Pons (tissue), 1 donor: ENCODE data around the gene USP51.
"Not testable (repeated sequence)": the region's sequence is repeated elsewhere in the genome, so short reads cannot be mapped to it uniquely, and the experiment has no call there.

ENCODE experiments used
- DNase-seq: peaks from one replicate; pipeline ENCODE4 v3.0.0-alpha.2; 2016; ENCODE audit warnings: low spot score

Gene USP51

DNA sequence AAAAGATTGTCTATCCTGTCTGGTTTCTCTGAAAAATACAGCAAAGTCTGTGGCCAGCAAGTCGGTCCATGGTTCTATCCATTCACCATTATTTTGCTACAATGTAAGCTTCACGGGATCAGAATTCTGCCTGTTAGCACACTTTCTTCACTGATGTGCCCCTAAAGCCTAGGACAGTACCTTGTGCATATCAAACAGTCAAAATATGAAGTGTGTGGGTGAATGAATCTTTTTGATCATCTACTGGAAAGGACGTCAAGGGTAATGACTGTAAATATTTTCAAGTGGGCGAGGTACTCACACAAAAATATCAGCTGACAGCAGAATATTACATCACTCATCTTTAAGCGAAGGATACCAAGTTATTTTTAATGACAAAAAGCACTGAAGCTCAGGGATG is 24.5 kb downstream of the USP51 start:
- DNase-seq = not testable (repeated sequence)

DNA sequence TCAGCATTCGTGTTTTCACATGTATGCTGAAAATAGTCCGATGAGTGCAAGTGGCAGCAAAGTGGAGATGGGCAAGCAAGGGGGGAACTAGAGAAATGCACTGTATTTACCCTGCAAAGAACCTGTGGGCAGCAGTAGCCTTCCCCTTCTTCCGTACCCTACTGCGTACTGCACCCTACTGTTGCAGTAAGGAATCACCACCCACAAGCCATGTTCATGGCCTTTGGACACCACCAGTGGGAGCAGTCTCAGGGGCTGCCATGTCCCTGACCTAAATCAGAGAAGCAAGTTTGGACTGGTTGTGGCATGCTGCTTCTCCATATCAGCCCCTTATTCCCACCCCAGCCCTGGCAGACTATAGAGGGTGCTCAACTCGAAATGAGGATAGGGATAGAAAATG is 25.6 kb downstream of the USP51 start:
- not testable (repeated sequence) for DNase-seq

- DNase-seq = not testable (repeated sequence)
These were observed 29.7 kb downstream of the USP51 start for GRCh38 chrX:55459926-55460325.

GRCh38 chrX:55459426-55459825 is 30.2 kb downstream of the USP51 start:
- not testable (repeated sequence) for DNase-seq

DNA sequence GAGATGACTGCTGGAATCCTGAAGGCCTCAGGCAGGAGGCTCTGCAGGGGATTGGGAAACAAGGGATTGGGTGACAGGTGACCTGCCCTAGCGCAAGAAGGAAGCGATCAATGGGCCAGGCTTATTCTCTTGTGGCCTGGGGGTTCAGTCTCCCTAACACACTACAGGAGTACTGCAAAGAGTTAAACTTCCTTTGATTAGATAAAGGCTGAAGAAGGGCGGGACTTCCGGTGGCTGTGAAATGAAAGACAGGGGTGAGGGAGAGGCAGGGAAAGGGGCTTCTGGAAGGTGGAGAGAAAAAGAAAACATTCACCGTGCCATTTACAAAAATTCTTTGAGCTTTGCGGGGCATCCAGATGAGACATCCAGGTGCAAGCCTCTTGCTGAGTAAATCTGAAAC is 33.9 kb downstream of the USP51 start:
- not testable (repeated sequence) for DNase-seq

GRCh38 chrX:55452833-55453124 is 36.9 kb downstream of the USP51 start:
- peak; percentile 15 for DNase-seq

DNA sequence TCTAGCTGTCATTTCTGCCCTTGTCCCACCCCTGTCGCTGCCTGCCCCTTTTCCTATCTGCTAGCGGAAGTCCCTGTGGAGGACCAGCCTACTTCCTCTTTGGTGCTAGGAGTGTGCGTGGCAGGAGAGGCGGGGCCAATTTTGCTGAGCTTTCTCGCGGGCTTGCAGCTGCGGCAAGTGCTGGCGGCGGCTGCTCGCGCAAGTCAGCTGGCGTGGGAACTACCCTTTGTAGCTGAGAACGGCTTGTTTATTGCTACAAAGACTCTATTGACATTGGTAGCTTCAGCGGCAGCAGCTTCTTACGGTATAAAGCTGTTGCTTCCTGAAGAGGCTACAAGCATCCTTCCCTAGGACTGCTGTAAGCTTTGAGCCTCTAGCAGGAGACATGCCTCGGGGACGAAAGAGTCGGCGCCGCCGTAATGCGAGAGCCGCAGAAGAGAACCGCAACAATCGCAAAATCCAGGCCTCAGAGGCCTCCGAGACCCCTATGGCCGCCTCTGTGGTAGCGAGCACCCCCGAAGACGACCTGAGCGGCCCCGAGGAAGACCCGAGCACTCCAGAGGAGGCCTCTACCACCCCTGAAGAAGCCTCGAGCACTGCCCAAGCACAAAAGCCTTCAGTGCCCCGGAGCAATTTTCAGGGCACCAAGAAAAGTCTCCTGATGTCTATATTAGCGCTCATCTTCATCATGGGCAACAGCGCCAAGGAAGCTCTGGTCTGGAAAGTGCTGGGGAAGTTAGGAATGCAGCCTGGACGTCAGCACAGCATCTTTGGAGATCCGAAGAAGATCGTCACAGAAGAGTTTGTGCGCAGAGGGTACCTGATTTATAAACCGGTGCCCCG is 37.4 kb downstream of the USP51 start, which contains the start of gene MAGEH1:
Gene MAGEH1, plus strand, starts transcription at position 138 of the 843 bp plus-strand sequence. Its CDS starts 248 bp downstream, at position 386.
- DNase-seq = peak; percentile 94

DNA sequence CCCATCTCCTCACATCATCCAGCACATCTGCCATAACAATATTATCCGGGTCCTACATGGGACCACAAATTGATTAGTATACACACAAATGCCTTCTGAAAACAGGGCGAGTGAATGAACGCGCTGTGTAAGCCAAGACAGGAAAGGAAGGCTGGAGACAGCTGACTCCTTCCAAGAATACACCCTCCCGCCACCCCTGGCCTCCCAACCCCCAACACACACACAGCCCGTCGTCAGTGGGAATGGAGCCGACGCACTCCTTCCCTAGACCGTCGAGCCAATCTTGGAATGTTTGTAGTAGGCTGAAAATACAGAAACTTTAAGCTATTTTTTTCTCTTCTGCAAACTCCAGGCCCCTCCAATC is 38.0 kb downstream of the USP51 start:
- DNase-seq = no peak

GRCh38 chrX:55451141-55451540 is 38.5 kb downstream of the USP51 start:
- DNase-seq = no peak

- peak; percentile 26 for DNase-seq
These were observed 39.4 kb downstream of the USP51 start for GRCh38 chrX:55450259-55450658.

- DNase-seq = not testable (repeated sequence)
These were observed 46.2 kb downstream of the USP51 start for GRCh38 chrX:55443468-55443867.
